ENCODE measurements around the gene DNM3. TPM values are rescaled to one million over a fixed set of nuclear protein-coding genes. Genes with fewer than 3 reads are reported as not detected.

DNM3 gene
- total RNA-seq, 1 experiment from 2014 or later = 2.7 TPM

DNA sequence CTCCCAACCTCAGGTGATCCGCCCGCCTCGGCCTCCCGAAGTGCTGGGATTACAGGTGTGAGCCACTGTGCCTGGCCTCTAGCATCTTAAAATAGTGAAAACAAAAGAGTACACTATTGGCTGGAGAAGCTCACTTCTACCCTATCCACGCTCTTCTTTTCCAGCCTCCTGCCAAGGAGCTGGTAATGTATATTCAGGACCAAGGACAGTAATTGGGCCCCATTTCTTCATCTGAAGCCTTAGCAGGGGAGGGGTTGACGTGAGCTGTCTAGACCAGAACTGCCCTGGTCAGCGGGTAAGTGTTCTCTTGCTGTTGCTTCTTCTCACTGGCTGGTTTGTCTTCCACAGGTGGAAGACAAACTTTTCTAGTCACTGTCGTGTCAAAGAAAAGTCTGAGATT lies 70.2 kb downstream of the DNM3 start:
- Mint-ChIP-seq H3K9me3 (no peaks in the 10 kb centered on the region), H3K36me3 (ENCODE audit: insufficient read depth in 1 of 3, low read depth in 3 of 3) (no peaks in the 10 kb centered on the region)
- H2BK5ac ChIP-seq (ENCODE audit: insufficient read length, low read length) = no peak overlapping the region

More for the DNA sequence above, 70.2 kb downstream of the DNM3 start:
- no peak overlapping the region for H3K14ac ChIP-seq (ENCODE audit: insufficient read depth, low read length)
- no peak overlapping the region for H3K56ac ChIP-seq (ENCODE audit: insufficient read length, low read depth, low read length)
- no peaks in the 10 kb centered on the region for H4K20me1 ChIP-seq (ENCODE audit: control insufficient read depth, insufficient read depth, insufficient read length)
- Mint-ChIP-seq H3K4me1 (peaks cover 33 to 37% of the 10 kb centered on the region in 2 experiments), H3K4me3 (no peak overlapping the region), H3K27me3 (ENCODE audit: low read depth) (no peaks in the 10 kb centered on the region), H3K27ac (peak overlapping the region in 1 of 3 experiments; percentile 17; a peak in 1 of 7 replicates)
- H3K79me1 ChIP-seq (ENCODE audit: insufficient read depth, low read depth, low read length, poor library complexity, severe bottlenecking) = no peaks in the 10 kb centered on the region
- H3K4ac ChIP-seq (ENCODE audit: low read depth, low read length) = no peak overlapping the region
- H2BK15ac ChIP-seq (ENCODE audit: low read depth, low read length) = no peak overlapping the region
- no peak overlapping the region for H2BK20ac ChIP-seq (ENCODE audit: low read depth, low read length, poor library complexity, severe bottlenecking)
- H2AFZ ChIP-seq (ENCODE audit: low read length) = no peak overlapping the region
- H2BK120ac ChIP-seq (ENCODE audit: low read depth, low read length, poor library complexity, severe bottlenecking) = no peak overlapping the region
- H3K23ac ChIP-seq (ENCODE audit: insufficient read length, low read depth, low read length) = no peak overlapping the region
- peak overlapping the region; percentile 13 for H3K27ac ChIP-seq (ENCODE audit: insufficient read length, low read depth, low read length)
- H4K5ac ChIP-seq (ENCODE audit: insufficient read length, low read depth, low read length) = no peak overlapping the region
- H3K9ac ChIP-seq (ENCODE audit: extremely low read depth, insufficient read length, low read length) = no peak overlapping the region
- no peak overlapping the region for H4K91ac ChIP-seq (ENCODE audit: insufficient read length, low read depth, low read length)
- no peak overlapping the region for H3K4me2 ChIP-seq (ENCODE audit: insufficient read depth, insufficient read length, low read length)
- no peak overlapping the region for H2AK5ac ChIP-seq (ENCODE audit: insufficient read length, low read length)
- H2BK12ac ChIP-seq (ENCODE audit: insufficient read length, low read depth, low read length) = no peak overlapping the region
- peaks cover 15% of the 10 kb centered on the region; the same call in 1 of the 2 replicates for H3K4me1 ChIP-seq (ENCODE audit: insufficient read depth, low read length)
- no peak overlapping the region for H3K18ac ChIP-seq (ENCODE audit: insufficient read length, low read depth, low read length)
- no peak overlapping the region for H3T11ph ChIP-seq (ENCODE audit: low read length)
- H4K8ac ChIP-seq (replicated peaks; ENCODE audit: insufficient read length, low read depth, low read length) = no peak overlapping the region
- no peaks in the 10 kb centered on the region for H3K79me2 ChIP-seq (ENCODE audit: insufficient read depth, low read length)
- H3K23me2 ChIP-seq (ENCODE audit: insufficient read length, low read depth, low read length, poor library complexity, severe bottlenecking) = no peaks in the 10 kb centered on the region
- peak; percentile 52 for DNase-seq
- TF ChIP-seq, protein P1, sequence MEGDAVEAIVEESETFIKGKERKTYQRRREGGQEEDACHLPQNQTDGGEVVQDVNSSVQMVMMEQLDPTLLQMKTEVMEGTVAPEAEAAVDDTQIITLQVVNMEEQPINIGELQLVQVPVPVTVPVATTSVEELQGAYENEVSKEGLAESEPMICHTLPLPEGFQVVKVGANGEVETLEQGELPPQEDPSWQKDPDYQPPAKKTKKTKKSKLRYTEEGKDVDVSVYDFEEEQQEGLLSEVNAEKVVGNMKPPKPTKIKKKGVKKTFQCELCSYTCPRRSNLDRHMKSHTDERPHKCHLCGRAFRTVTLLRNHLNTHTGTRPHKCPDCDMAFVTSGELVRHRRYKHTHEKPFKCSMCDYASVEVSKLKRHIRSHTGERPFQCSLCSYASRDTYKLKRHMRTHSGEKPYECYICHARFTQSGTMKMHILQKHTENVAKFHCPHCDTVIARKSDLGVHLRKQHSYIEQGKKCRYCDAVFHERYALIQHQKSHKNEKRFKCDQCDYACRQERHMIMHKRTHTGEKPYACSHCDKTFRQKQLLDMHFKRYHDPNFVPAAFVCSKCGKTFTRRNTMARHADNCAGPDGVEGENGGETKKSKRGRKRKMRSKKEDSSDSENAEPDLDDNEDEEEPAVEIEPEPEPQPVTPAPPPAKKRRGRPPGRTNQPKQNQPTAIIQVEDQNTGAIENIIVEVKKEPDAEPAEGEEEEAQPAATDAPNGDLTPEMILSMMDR (conservative IDR thresholded peaks at IDR 0.05) = no peak
- H3K9me3 ChIP-seq (ENCODE audit: control insufficient read depth, low read depth, low read length) = no peaks in the 10 kb centered on the region
- no CpG with 5 or more reads among the region's 8 CpGs for WGBS (ENCODE audit: extremely low coverage, insufficient read length, low lambda C conversion rate)
- no peaks in the 10 kb centered on the region for H3K27me3 ChIP-seq (ENCODE audit: insufficient read depth, low read length)
